Measurements from ENCODE around the gene IKZF2. TPM values are rescaled to one million over a fixed set of nuclear protein-coding genes. Genes with fewer than 3 reads are reported as not detected.

Gene IKZF2
- polyA plus RNA-seq, 2 of the 4 experiments (the other 2 are of a cell fraction): 0.17 to 0.44 TPM

GRCh38 chr2:213187386-213187785 lies 36.0 kb upstream of the IKZF2 start:
- ATAC-seq: no peak
- ChIA-PET POLR2A (no interaction called here), CTCF (interaction anchor here (1.1 kb wide), 1 partner anchor 31 kb away, joined by 3 read pairs; no protein-coding TSS in a partner anchor)
- no peak for FAIRE-seq
- 27% methylated on average over 3 of the region's 3 CpGs for WGBS (ENCODE audit: missing lambda C conversion rate)
- TF ChIP-seq RFX5 (IDR thresholded peaks at IDR 0.05) (no peak), CEBPB (IDR thresholded peaks at IDR 0.05) (no peak), MAFK (IDR thresholded peaks at IDR 0.05; ENCODE audit: partially characterized antibody) (no peak), RAD21 (conservative IDR thresholded peaks at IDR 0.05 in 1 of 2, IDR thresholded peaks at IDR 0.05 in 1 of 2) (no peak), SREBF2 (IDR thresholded peaks at IDR 0.05) (no peak), SMC3 (IDR thresholded peaks at IDR 0.05) (no peak), HDAC2 (IDR thresholded peaks at IDR 0.05) (no peak), CTCF (IDR thresholded peaks at IDR 0.05) (no peak), NFE2L2 (conservative IDR thresholded peaks at IDR 0.05; ENCODE audit: low read length) (no peak), FOSL2 (IDR thresholded peaks at IDR 0.05) (no peak), FOSL2 (CRISPR knock-in tag; IDR thresholded peaks at IDR 0.05) (no peak), PHF8 (IDR thresholded peaks at IDR 0.05; ENCODE audit: borderline replicate concordance, low read depth) (no peak), MYC (IDR thresholded peaks at IDR 0.05; ENCODE audit: borderline replicate concordance, low read length) (no peak), ZNF302 (CRISPR knock-in tag; IDR thresholded peaks at IDR 0.05) (no peak), HES2 (IDR thresholded peaks at IDR 0.05) (no peak), TFCP2L1 (CRISPR knock-in tag; IDR thresholded peaks at IDR 0.05) (no peak)
- DNase-seq (ENCODE audit: low read depth in 1 of 2, low spot score in 1 of 2): no peak
- Histone ChIP-seq H3K4me3 (no peak overlapping the region), H3K4me2 (peak overlapping the region; percentile 51; the same call in 2 of the 3 replicates), H3K4me1 (peaks cover 17% of the 10 kb centered on the region; the same call in 2 of the 3 replicates), H3K9me3 (no peaks in the 10 kb centered on the region), H3K27ac (no peak overlapping the region)

- no peak for DNase-seq (ENCODE audit: low read depth in 1 of 2, low spot score in 1 of 2)
- CTCF ChIA-PET: no interaction called here
- no peak overlapping the region for H3K4me3 ChIP-seq
- POLR2A ChIA-PET: no interaction called here
- H3K9me3 ChIP-seq: no peaks in the 10 kb centered on the region
- 53% methylated on average over 3 of the region's 3 CpGs for WGBS (ENCODE audit: missing lambda C conversion rate)
- no peak overlapping the region for H3K27ac ChIP-seq
- peaks cover 17% of the 10 kb centered on the region; the same call in 2 of the 3 replicates for H3K4me1 ChIP-seq
- H3K4me2 ChIP-seq: no peak overlapping the region
- FAIRE-seq: no peak
- ATAC-seq: no peak
- TF ChIP-seq ZC3H11A (IDR thresholded peaks at IDR 0.05) (no peak), PHF8 (IDR thresholded peaks at IDR 0.05; ENCODE audit: borderline replicate concordance, low read depth) (no peak), REST (IDR thresholded peaks at IDR 0.05) (no peak), MAFK (IDR thresholded peaks at IDR 0.05; ENCODE audit: partially characterized antibody) (no peak), SREBF2 (IDR thresholded peaks at IDR 0.05) (no peak), GATA3 (IDR thresholded peaks at IDR 0.05; ENCODE audit: borderline replicate concordance) (no peak), FOSL2 (IDR thresholded peaks at IDR 0.05) (no peak), FOSL2 (CRISPR knock-in tag; IDR thresholded peaks at IDR 0.05) (no peak), ZNF302 (CRISPR knock-in tag; IDR thresholded peaks at IDR 0.05) (no peak), HOXA7 (CRISPR knock-in tag; IDR thresholded peaks at IDR 0.05) (no peak), POLR2A (IDR thresholded peaks at IDR 0.05; ENCODE audit: low read length) (no peak), JUN (IDR thresholded peaks at IDR 0.05) (no peak), PBX3 (IDR thresholded peaks at IDR 0.05) (no peak), RAD21 (conservative IDR thresholded peaks at IDR 0.05 in 1 of 2, IDR thresholded peaks at IDR 0.05 in 1 of 2) (no peak), TFCP2L1 (CRISPR knock-in tag; IDR thresholded peaks at IDR 0.05) (no peak)
Measured at GRCh38 chr2:213185147-213185822, 33.9 kb upstream of the IKZF2 start.
